Nephron progenitor cell (in vitro differentiated cells): ENCODE data around the gene FGB.

Source experiments
- DNase-seq: peaks from one replicate; pipeline ENCODE4 v3.0.0; 2021
- H3K27ac Mint-ChIP-seq: 2 replicates; pipeline ENCODE4 v1.8.0; 2021; ENCODE audit warnings: mild to moderate bottlenecking, moderate library complexity, mixed read lengths
- H3K27me3 Mint-ChIP-seq: 2 replicates; pipeline ENCODE4 v1.8.0; 2021; ENCODE audit warnings: mild to moderate bottlenecking, low read depth, mixed read lengths; ENCODE audit not compliant: poor library complexity
- H3K36me3 Mint-ChIP-seq: 2 replicates; pipeline ENCODE4 v1.8.0; 2021; ENCODE audit warnings: low read depth, mixed read lengths
- H3K4me1 Mint-ChIP-seq: 2 replicates; pipeline ENCODE4 v1.8.0; 2021; ENCODE audit warnings: mixed read lengths
- H3K4me3 Mint-ChIP-seq: 2 replicates; pipeline ENCODE4 v1.8.0; 2021; ENCODE audit warnings: mild to moderate bottlenecking, moderate library complexity, mixed read lengths
- H3K9me3 Mint-ChIP-seq: 2 replicates; pipeline ENCODE4 v1.8.0; 2021; ENCODE audit warnings: mild to moderate bottlenecking, moderate library complexity, mixed read lengths
- TF ChIP-seq, protein P1 (sequence below): fragments of 200-600 bp; sonication (generic); IDR thresholded peaks from 2 replicates; pipeline ENCODE4 v1.5.0; 2021; ENCODE audit warnings: antibody characterized with exemption

FGB gene

DNA sequence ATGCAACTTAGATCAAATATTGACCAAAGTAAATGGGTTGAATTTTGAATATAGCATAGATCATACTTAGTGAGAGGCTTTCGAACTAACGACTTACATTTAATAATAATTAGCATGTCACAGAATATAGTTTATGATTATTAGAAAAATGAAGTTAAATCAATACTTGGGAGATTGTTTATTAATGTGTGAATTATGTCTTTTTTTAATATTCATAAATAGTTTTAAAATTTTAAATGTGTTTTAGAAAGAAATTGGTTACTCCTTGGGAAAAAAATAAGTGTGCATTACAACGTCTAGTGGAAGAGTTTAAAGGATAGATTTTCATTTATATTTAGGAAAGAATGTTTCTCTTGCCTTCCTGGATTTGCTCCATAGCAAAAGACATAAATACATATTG, 20.4 kb downstream of the FGB start:
- H3K27me3 Mint-ChIP-seq: peaks cover 3% of the 10 kb centered on the region
- H3K4me1 Mint-ChIP-seq: no peaks in the 10 kb centered on the region
- no peak for DNase-seq
- TF ChIP-seq, protein P1, sequence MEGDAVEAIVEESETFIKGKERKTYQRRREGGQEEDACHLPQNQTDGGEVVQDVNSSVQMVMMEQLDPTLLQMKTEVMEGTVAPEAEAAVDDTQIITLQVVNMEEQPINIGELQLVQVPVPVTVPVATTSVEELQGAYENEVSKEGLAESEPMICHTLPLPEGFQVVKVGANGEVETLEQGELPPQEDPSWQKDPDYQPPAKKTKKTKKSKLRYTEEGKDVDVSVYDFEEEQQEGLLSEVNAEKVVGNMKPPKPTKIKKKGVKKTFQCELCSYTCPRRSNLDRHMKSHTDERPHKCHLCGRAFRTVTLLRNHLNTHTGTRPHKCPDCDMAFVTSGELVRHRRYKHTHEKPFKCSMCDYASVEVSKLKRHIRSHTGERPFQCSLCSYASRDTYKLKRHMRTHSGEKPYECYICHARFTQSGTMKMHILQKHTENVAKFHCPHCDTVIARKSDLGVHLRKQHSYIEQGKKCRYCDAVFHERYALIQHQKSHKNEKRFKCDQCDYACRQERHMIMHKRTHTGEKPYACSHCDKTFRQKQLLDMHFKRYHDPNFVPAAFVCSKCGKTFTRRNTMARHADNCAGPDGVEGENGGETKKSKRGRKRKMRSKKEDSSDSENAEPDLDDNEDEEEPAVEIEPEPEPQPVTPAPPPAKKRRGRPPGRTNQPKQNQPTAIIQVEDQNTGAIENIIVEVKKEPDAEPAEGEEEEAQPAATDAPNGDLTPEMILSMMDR: no peak
- no peaks in the 10 kb centered on the region for H3K36me3 Mint-ChIP-seq
- no peak overlapping the region for H3K27ac Mint-ChIP-seq
- no peaks in the 10 kb centered on the region for H3K9me3 Mint-ChIP-seq
- no peak overlapping the region for H3K4me3 Mint-ChIP-seq

DNA sequence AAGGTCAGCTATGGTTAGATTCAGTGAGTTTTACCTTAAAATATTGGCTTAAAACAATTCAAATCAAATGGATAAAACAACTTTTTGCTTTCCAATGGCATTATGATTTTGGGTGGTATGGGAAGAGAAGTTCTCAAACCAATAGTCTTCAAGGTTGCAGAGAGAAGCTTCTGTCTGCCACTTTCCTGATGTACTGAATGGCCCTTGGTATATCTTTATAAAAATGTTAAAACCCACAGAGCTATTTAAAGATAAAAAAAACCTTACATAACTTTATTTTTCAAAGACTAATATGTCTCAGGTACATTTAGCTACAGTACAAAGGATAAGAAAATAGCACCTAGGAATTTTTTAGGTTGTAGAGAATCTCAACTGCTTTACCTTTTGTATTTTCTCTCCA, 20.9 kb downstream of the FGB start:
- Mint-ChIP-seq H3K4me1 (peaks cover under 1% of the 10 kb centered on the region), H3K27ac (no peak overlapping the region), H3K36me3 (no peaks in the 10 kb centered on the region), H3K4me3 (no peak overlapping the region), H3K9me3 (no peaks in the 10 kb centered on the region), H3K27me3 (peaks cover 3% of the 10 kb centered on the region)
- DNase-seq: no peak
- TF ChIP-seq, protein P1: no peak

DNA sequence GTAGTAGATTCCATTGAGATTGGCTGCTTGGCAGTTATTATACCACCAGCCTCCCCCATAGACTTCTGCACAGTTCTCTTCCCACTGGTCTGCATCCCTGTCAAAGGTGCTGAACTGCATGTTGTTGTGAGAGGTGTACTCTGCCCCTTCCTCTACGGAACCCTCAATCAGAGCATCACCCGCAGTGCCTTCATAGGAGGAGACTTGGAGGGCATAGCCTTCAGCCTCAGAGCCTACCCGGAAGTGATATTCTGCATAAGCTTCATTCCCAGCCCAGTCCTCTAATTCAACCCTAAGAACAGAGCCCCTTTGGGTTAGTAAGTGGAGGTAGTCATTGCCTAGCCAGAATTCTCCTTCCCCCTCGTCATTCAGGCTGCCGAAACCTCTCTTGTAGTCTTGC, 21.4 kb downstream of the FGB start:
- TF ChIP-seq, protein P1: no peak
- Mint-ChIP-seq H3K4me1 (peaks cover 6% of the 10 kb centered on the region), H3K27me3 (peaks cover 4% of the 10 kb centered on the region), H3K36me3 (no peaks in the 10 kb centered on the region), H3K9me3 (no peaks in the 10 kb centered on the region), H3K4me3 (no peak overlapping the region), H3K27ac (no peak overlapping the region)
- no peak for DNase-seq

DNA sequence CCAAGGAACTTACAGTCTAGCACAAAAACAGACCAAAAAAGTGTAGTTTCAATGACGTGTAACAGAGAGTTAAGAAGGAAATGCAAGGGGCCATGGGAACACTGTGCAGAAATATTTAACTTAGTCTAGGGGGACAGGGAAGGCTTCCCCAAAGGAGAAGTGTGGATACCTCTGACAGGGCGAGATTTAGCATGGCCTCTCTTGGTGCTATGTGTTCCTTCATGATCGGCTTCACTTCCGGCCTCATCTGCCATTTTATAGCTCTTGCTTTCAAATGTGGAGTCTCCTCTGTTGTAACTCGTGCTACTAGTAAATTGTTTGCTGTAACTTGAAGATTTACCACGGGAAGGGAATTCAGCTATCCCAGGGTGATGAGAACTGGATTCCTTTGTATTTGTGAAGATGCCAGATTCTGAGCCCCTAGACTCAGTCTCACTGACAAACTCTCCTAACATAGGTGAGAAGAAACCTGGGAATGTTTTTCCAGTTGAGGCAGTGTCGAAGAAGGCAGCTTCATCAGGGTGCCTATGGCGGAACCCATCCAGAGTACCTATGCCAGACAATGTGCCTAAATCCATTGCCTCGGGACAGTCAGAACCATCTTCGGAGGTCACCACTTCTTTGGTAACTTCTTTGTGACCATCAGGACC, 22.7 kb downstream of the FGB start:
- Mint-ChIP-seq H3K36me3 (no peaks in the 10 kb centered on the region), H3K4me3 (no peak overlapping the region), H3K4me1 (peaks cover 18% of the 10 kb centered on the region), H3K9me3 (no peaks in the 10 kb centered on the region), H3K27ac (no peak overlapping the region), H3K27me3 (peaks cover 4% of the 10 kb centered on the region)
- DNase-seq: no peak
- TF ChIP-seq, protein P1: no peak

DNA sequence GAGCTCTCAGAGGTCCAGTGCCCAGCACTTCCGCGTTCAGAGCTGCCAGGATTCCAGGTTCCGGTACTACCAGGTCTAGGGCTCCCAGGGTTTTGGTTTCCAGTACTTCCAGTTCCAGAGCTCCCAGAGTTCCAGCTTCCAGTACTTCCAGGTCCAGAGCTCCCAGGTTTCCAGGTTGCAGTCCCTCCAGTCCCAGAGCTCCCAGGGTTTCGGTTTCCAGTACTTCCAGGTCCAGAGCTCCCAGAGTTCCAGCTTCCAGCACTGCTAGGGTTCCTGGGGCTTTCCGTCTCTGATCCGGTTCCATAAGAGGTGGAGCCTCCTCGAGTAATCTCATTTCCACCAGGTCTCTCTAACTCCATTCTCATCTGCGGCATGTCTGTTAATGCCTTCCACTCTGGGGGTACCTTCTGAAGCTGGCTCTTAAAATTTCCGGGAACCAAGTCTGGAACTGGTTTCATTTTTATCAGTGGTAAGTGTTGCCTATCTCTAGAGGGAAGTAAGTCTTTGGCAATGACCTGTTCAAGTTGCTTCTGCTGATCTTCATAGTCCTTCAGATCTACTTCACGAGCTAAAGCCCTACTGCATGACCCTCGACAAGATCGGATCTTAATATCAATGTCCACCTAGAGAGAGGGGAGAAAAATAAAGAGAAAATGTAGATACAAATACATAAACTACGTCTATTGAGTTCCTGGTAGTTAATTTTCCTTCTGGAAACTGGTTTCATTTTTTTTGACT, 23.7 kb downstream of the FGB start:
- TF ChIP-seq, protein P1: no peak
- H3K36me3 Mint-ChIP-seq: no peaks in the 10 kb centered on the region
- peaks cover 4% of the 10 kb centered on the region for H3K27me3 Mint-ChIP-seq
- DNase-seq: no peak
- peaks cover 21% of the 10 kb centered on the region for H3K4me1 Mint-ChIP-seq
- H3K9me3 Mint-ChIP-seq: no peaks in the 10 kb centered on the region
- H3K4me3 Mint-ChIP-seq: no peak overlapping the region
- H3K27ac Mint-ChIP-seq: no peak overlapping the region

DNA sequence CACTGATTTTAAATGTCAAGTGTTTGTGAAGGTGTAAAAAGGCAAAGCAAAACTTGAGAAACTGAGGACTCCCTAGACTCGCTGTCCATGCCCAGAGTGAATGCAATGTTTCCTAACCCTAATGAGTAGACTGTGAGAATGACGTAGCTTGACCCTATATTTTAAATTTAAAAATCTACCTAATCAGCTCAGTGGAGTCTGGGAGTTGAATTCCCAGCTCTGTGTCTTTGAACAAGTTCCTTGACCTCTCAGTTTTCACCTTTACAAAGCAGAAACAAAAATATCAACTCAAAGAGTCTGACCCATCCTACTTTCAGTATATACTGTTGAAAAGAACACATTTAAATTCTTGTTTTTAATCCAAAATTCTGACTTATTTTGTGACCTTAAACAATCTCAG, 25.4 kb downstream of the FGB start:
- H3K4me3 Mint-ChIP-seq: no peak overlapping the region
- no peak for DNase-seq
- no peak overlapping the region for H3K27ac Mint-ChIP-seq

More for the DNA sequence above, 25.4 kb downstream of the FGB start:
- TF ChIP-seq, protein P1: no peak
- Mint-ChIP-seq H3K4me1 (peaks cover 21% of the 10 kb centered on the region), H3K36me3 (no peaks in the 10 kb centered on the region), H3K9me3 (no peaks in the 10 kb centered on the region), H3K27me3 (peaks cover 4% of the 10 kb centered on the region)
